Heart left ventricle (tissue), 13 donors: ENCODE results near the gene CCNL1.

Source experiments
- POLR2A ChIP-seq, 2 donors: fragments of 450-650 bp; IDR thresholded peaks; one replicate each; pipeline ENCODE4 v1.6.1; 2017; ENCODE audit warnings: antibody characterized with exemption in 2 of 2, mild to moderate bottlenecking in 2 of 2, moderate library complexity in 2 of 2
- TF ChIP-seq, protein P1 (sequence below), 12 donors: fragments of 200-600 bp; sonication (generic) in 4 of 12; IDR thresholded peaks; one replicate each; pipeline versions ENCODE4 v1.5.0 to v1.8.0; 2018 to 2022; ENCODE audit warnings: antibody characterized with exemption in 12 of 12, mild to moderate bottlenecking in 5 of 12
- donor health status: ischemic (EF 13 %, LVEDD 7.1; RV severe dilation, severe dysfunction).
- donor health status: DM: no; HTN: yes; CAD: no.
- donor health status: DM: no; HTN: no; CAD: no.
- donor health status: ischemic (EF 25% LVEDD 6.9; RV normal size, moderate dysfunction).
- donor health status: ischemic (EF 25% LVEDD 5.7; RV mildly dilated, moderate dysfunction).
- donor health status: ischemic (EF 35%, LVEDD 5.7; RV mildly dilated, moderate dysfunction).
- donor health status: nonischemic (EF 11% LVEDD 7.7; RV severe dilation, severe dysfunction).
- donor health status: DM: yes; HTN: yes; CAD: no.
- donor health status: PGD.
- donor health status: ischemic (EF 29% LVEDD 5.4; RV normal size, mild dysfunction).
- donor health status: nonischemic (EF 23%, LVEDD 6.1; RV moderate dilation, normal function).

DNA sequence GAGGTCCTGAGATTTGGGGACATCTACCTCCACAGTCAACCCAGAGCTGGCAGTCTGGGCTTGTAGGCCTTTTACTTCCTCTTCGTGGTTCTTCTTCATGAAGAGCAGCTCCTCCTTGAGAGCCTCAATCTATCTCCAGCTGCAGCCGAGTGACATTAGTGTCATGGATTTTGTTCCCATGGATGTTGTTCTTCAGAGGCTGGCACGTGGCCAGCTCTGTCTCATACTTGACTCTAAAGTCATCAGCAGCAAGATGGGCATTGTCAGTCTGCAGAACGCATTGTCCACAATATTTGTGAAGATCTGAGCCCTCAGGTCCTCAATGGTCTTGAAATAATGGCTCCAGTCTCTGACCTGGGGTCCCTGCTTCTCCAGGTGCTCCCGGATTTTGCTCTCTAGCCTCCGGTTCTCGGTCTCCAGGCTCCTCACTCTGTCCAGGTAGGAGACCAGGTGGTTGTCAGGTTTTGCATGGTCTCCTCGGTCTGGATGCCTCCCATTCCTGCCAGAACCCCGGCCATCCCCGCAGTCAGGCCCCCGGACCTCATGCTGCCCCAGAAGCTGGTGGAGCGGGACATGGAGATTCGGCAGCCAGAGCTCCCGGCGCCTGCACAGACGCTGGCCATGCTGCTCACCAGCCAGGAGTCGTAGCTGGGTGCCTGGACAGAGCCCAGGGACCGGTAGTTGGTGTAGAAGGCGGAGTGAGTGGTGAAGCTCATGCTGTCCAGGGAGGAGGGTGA lies 3.4 kb upstream of the CCNL1 start:
- TF ChIP-seq, protein P1, sequence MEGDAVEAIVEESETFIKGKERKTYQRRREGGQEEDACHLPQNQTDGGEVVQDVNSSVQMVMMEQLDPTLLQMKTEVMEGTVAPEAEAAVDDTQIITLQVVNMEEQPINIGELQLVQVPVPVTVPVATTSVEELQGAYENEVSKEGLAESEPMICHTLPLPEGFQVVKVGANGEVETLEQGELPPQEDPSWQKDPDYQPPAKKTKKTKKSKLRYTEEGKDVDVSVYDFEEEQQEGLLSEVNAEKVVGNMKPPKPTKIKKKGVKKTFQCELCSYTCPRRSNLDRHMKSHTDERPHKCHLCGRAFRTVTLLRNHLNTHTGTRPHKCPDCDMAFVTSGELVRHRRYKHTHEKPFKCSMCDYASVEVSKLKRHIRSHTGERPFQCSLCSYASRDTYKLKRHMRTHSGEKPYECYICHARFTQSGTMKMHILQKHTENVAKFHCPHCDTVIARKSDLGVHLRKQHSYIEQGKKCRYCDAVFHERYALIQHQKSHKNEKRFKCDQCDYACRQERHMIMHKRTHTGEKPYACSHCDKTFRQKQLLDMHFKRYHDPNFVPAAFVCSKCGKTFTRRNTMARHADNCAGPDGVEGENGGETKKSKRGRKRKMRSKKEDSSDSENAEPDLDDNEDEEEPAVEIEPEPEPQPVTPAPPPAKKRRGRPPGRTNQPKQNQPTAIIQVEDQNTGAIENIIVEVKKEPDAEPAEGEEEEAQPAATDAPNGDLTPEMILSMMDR (IDR thresholded peaks at IDR 0.05): no peak
- TF ChIP-seq POLR2A (IDR thresholded peaks at IDR 0.05): no peak
